ENCODE results near the gene GVQW3.

The GVQW3 gene

DNA sequence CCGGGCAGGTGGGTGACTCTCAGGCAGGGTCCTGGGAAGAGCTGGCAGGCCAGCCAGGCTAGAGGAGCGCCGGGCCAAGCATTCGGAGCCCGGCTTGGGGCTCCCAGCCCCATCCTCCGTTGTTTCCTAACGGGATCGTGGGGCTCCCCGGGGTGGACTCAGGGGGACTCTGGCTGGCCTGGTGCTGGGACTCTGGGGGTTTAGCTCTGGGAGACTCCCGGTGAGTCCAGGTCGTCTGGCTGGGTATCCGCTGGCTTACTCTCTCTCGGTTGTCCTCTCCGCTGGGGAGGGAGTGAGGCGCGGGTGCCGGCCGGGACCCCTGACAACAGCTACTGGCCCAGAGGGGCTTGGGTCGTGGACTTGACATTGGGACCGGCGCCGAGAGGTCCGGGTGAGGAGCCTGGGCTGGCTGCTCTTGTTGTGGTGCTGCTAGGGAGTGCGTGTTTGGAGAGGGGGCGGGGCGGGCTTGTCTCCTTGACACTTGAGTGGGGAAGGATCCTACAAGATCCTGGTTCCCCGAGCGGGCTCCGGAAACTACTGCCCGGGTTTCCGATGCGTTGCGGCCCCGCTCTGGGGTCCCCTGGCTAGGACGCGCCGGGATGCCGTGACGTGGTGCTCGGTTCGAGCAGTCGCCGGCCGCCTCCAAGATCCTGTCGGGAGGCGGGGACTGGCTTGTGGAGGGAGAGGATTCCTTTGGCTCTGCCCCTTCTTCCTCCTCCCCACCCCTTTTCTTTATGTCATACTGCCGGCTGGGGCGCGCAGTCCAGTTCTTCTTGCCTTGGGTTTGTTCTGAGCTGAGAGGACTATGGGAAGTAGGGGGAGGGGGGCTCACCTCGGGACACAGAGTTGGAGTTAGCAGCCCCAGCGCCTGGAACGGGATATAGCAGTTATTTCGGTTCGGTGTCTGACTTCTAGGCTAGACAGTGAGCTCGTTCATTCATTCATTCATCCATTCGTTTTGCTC lies 64.3 kb downstream of the GVQW3 start:
- DNase-seq = peak in 57 of 58 donors; percentile 15 to 81 (median 59)

GRCh38 chr11:76448506-76448905 lies 67.4 kb downstream of the GVQW3 start:
- DNase-seq = no peak

GRCh38 chr11:76453248-76453647 lies 72.1 kb downstream of the GVQW3 start:
- no peak for DNase-seq

GRCh38 chr11:76455331-76455730 lies 74.2 kb downstream of the GVQW3 start:
- no peak for DNase-seq

- DNase-seq = no peak
Measured at GRCh38 chr11:76455931-76456330, 74.8 kb downstream of the GVQW3 start.

DNA sequence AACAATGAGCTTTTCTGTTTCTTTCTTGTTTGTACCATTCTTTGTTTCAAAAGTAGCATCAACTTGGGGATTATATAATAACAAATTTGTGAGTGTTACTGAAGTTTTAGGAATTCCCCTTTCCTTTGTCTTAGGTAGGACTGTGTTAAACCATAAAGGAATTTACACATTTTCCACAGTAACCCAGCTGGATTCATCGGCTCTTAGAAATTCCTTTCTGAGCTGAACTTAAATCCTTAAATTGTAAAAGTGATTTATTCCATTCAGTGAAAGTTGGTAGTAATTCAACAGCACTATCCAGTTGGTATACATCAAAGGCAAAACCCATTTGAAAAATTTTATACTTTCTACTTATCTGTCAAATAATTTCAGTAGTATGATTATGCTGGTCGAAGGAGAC lies 75.4 kb downstream of the GVQW3 start:
- no peak for DNase-seq
